K562 (cell line): ENCODE results near the gene XPO6. TPM values are rescaled to one million over a fixed set of nuclear protein-coding genes. Genes with fewer than 3 reads are reported as not detected.
A peak's percentile ranks its signal among the peaks of the same experiment; 100 is the strongest.

Experiments
- ATAC-seq: fragments of 200-7000 bp; cut with Tn5 transposase; 3 replicates; pipeline ENCODE4 v1.9.1; 2020; ENCODE audit warnings: moderate library complexity
- BruUV-seq: library from RNA; stranded (reverse); fragments of 400-500 nt; replicated peaks from 2 replicates; lab custom pipeline; 2021; lab: Mats Ljungman, UMichigan
- CTCF ChIA-PET: fragments of 300-600 bp; formaldehyde crosslinking; extraction: SDS; loops from one replicate; lab custom pipeline; 2021; ENCODE audit warnings: low intra/inter-chr PET ratio; lab: Yijun Ruan, JAX
- POLR2A ChIA-PET: fragments of 300-600, 350-650 bp; sonication (Branson Sonifier 250); formaldehyde crosslinking; extraction: SDS; loops from one replicate; lab custom pipeline; 2021; ENCODE audit warnings: antibody characterized with exemption, inconsistent platforms; lab: Yijun Ruan, JAX
- DNase-seq, 4 experiments: peaks; one replicate each; pipeline versions ENCODE4 v3.0.0 to v3.0.0-alpha.2; 2011 to 2018; ENCODE audit warnings: low spot score in 3 of 4, mixed read lengths in 3 of 4; ENCODE audit errors: extremely low read depth in 1 of 4
- FAIRE-seq: peaks from 2 replicates; lab custom pipeline; 2011; peaks lifted over from hg19 to GRCh38; lab: Jason Lieb, UNC
- H2AFZ ChIP-seq: 2 replicates; pipeline ENCODE4 v1.6.0; 2011; ENCODE audit warnings: low read depth, low read length, control low read depth, inconsistent platforms
- H3K27ac ChIP-seq: fragments of 200-600 bp; 3 replicates; pipeline ENCODE4 v1.8.0; 2011; ENCODE audit warnings: low read depth, mild to moderate bottlenecking, control low read depth, inconsistent platforms, low read length, moderate library complexity, mixed read lengths; ENCODE audit errors: extremely low read depth
- H3K27me3 ChIP-seq, 2 experiments: fragments of 300-600 bp in 1 of 2; 2 replicates in 1 of 2; 3 replicates in 1 of 2; pipeline versions ENCODE4 v1.6.0 to v1.8.0; 2011; ENCODE audit warnings: inconsistent platforms in 2 of 2, low read length in 2 of 2, mild to moderate bottlenecking in 1 of 2, mixed read lengths in 1 of 2, moderate library complexity in 1 of 2; ENCODE audit not compliant: control insufficient read depth in 2 of 2, insufficient read depth in 2 of 2
- H3K36me3 ChIP-seq: fragments of 300-600 bp; 3 replicates; pipeline ENCODE4 v1.8.0; 2011; ENCODE audit warnings: mild to moderate bottlenecking, low read length, inconsistent platforms; ENCODE audit not compliant: control insufficient read depth, insufficient read depth
- H3K4me1 ChIP-seq, 2 experiments: fragments of 200-600 bp in 1 of 2; replicated peaks in 1 of 2; 2 replicates in 1 of 2; 3 replicates in 1 of 2; pipeline versions ENCODE4 v1.5.1 to v1.8.0; 2011; ENCODE audit warnings: inconsistent platforms in 2 of 2, low read length in 2 of 2, mild to moderate bottlenecking in 1 of 2, mixed read lengths in 1 of 2, moderate library complexity in 1 of 2; ENCODE audit not compliant: control insufficient read depth in 2 of 2, insufficient read depth in 2 of 2
- H3K4me2 ChIP-seq: 2 replicates; pipeline ENCODE4 v1.6.1; 2011; ENCODE audit warnings: low read length, control low read depth, inconsistent platforms, mixed read lengths; ENCODE audit not compliant: insufficient read depth
- H3K4me3 ChIP-seq: fragments of 200-600 bp; sonication (generic), shearing (Covaris generic); 2 replicates; pipeline ENCODE4 v1.5.1; 2016; ENCODE audit warnings: control low read depth, inconsistent platforms
- H3K79me2 ChIP-seq: fragments of 200-600 bp; 3 replicates; pipeline ENCODE4 v1.8.0; 2011; ENCODE audit warnings: low read length, inconsistent platforms; ENCODE audit not compliant: control insufficient read depth, insufficient read depth
- H3K9ac ChIP-seq, 2 experiments: 2 replicates each; pipeline versions ENCODE4 v1.6.0 to v1.6.1; 2011; ENCODE audit warnings: low read depth in 2 of 2, low read length in 2 of 2, control low read depth in 1 of 2, inconsistent platforms in 1 of 2, mild to moderate bottlenecking in 1 of 2, mixed read lengths in 1 of 2; ENCODE audit not compliant: insufficient read depth in 1 of 2
- H3K9me1 ChIP-seq: one replicate; pipeline ENCODE4 v1.6.0; 2011; ENCODE audit warnings: inconsistent platforms, mild to moderate bottlenecking, low read length, moderate library complexity; ENCODE audit not compliant: control insufficient read depth, insufficient read depth
- H3K9me3 ChIP-seq: replicated peaks from 2 replicates; pipeline ENCODE4 v1.5.1; 2011; ENCODE audit warnings: low read depth, low read length, inconsistent platforms; ENCODE audit not compliant: control insufficient read depth, insufficient read depth
- H4K20me1 ChIP-seq: replicated peaks from 2 replicates; pipeline ENCODE4 v1.6.1; 2011; ENCODE audit warnings: low read length, inconsistent platforms, mixed read lengths; ENCODE audit not compliant: control insufficient read depth, insufficient read depth
- ARID4B ChIP-seq: sonication (generic); formaldehyde crosslinking; IDR thresholded peaks from 2 replicates; pipeline ENCODE4 v1.8.0; 2022; ENCODE audit warnings: mild to moderate bottlenecking, missing genetic modification reagents
- ATF3 ChIP-seq, 2 experiments: fragments of 450-650 bp in 1 of 2; sonication (generic) in 1 of 2; formaldehyde crosslinking in 1 of 2; IDR thresholded peaks in 1 of 2; conservative IDR thresholded peaks in 1 of 2; 2 replicates each; pipeline versions ENCODE4 v1.6.1 to v1.8.1; 2016 to 2023; ENCODE audit warnings: mild to moderate bottlenecking in 2 of 2, moderate library complexity in 2 of 2, inconsistent platforms in 1 of 2, missing genetic modification reagents in 1 of 2
- ATF7 ChIP-seq: fragments of 450-650 bp; IDR thresholded peaks from 2 replicates; pipeline ENCODE4 v1.7.1; 2014; ENCODE audit warnings: mild to moderate bottlenecking, moderate library complexity
- CEBPB ChIP-seq: fragments of 450-650 bp; IDR thresholded peaks from 2 replicates; pipeline ENCODE4 v1.6.1; 2016; ENCODE audit warnings: missing genetic modification characterization, missing compliant biosample characterization
- PML ChIP-seq: IDR thresholded peaks from 2 replicates; pipeline ENCODE4 v1.6.1; 2012; ENCODE audit warnings: low read length, inconsistent platforms
- TOE1 ChIP-seq, 2 experiments: fragments of 450-650 bp in 1 of 2; sonication (generic) in 1 of 2; formaldehyde crosslinking in 1 of 2; IDR thresholded peaks; 2 replicates each; pipeline versions ENCODE4 v1.7.1 to v1.8.0; 2016 to 2022; ENCODE audit warnings: borderline replicate concordance in 2 of 2, mild to moderate bottlenecking in 2 of 2, antibody characterized with exemption in 1 of 2, inconsistent platforms in 1 of 2, low read depth in 1 of 2, missing genetic modification reagents in 1 of 2, moderate library complexity in 1 of 2
- ZNF398 ChIP-seq: fragments of 250-450 bp; sonication (Bioruptor Pico); IDR thresholded peaks from 2 replicates; pipeline ENCODE4 v1.8.0; 2021; ENCODE audit warnings: moderate library complexity, mild to moderate bottlenecking, inconsistent platforms
- ZNF512 ChIP-seq: IDR thresholded peaks from 2 replicates; pipeline ENCODE4 v1.6.1; 2016; ENCODE audit warnings: missing genetic modification characterization, missing compliant biosample characterization
- WGBS: fragments of 100-300 bp; shearing (Covaris generic); methylation state at CpG from one replicate; pipeline ENCODE4 v1.1.6; 2016; ENCODE audit warnings: low coverage, mixed read lengths; ENCODE audit not compliant: insufficient coverage; ENCODE audit errors: missing lambda C conversion rate; 5-methylcytosine and 5-hydroxymethylcytosine counted together
- in situ Hi-C: fragments of 300-500 bp; cut with MboI; formaldehyde crosslinking; loops from 4 replicates; pipeline ENCODE4 v1.15.0; 2018; ENCODE audit warnings: inconsistent platforms, mixed read lengths
- intact Hi-C: fragments of 100-400 bp; cut with micrococcal nuclease; formaldehyde crosslinking; loops from 2 replicates; pipeline ENCODE4 v1.14.2; 2022
- polyA plus RNA-seq, 8 experiments: library from polyadenylated mRNA; depleted of rRNA in 4 of 8; stranded (reverse) in 5 of 8; unstranded in 3 of 8; fragments of >200 nt; fragmentation: Nextera tagmentation in 2 of 8; fragmentation: Illumina TruSeq in 1 of 8; extraction: Ambion mirVana in 2 of 8; extraction: Trizol in 1 of 8; gene quantifications; 2 replicates each; pipeline versions ENCODE4 v1.2.1 to v1.2.3, GENCODE V29; 2011 to 2014; ENCODE audit warnings: inconsistent platforms in 1 of 8, missing spikeins in 1 of 8
- total RNA-seq, 7 experiments: library from RNA; depleted of rRNA in 6 of 7; stranded (reverse); fragments of >200 nt in 6 of 7; fragmentation: Illumina TruSeq in 2 of 7; extraction: Trizol in 2 of 7; gene quantifications; 2 replicates each; pipeline versions ENCODE4 v1.2.1 to v1.2.3, GENCODE V29; 2011 to 2021; ENCODE audit warnings: low replicate concordance in 1 of 7

The XPO6 gene
- total and polyA plus RNA-seq, 9 of the 15 experiments (the other 6 are each of a cell fraction or from before 2014, with no cell fraction given), result 11.2 to 196 (median 119) TPM

GRCh38 chr16:28151180-28151579, 60.6 kb downstream of the XPO6 start (continued):
- no peak for TF ChIP-seq PML
- no peak for TF ChIP-seq ZNF512

- Histone ChIP-seq H3K36me3 (peaks cover 97% of the 10 kb centered on the region), H3K9me3 (no peaks in the 10 kb centered on the region), H3K79me2 (peaks cover 3% of the 10 kb centered on the region; the same call in 2 of the 3 replicates), H3K27ac (no peak overlapping the region), H3K4me1 (no peaks in the 10 kb centered on the region), H3K9ac (no peak overlapping the region), H2AFZ (no peak overlapping the region), H3K9me1 (no peaks in the 10 kb centered on the region), H4K20me1 (no peaks in the 10 kb centered on the region), H3K27me3 (no peaks in the 10 kb centered on the region), H3K4me3 (no peak overlapping the region), H3K4me2 (no peak overlapping the region)
- BruUV-seq, result no TSS peak
- in situ Hi-C loops (no loop called here), intact Hi-C loops (no loop called here)
- POLR2A ChIA-PET, result interaction anchor here (0.8 kb wide), 1 partner anchor 28 kb away, joined by 3 read pairs; no protein-coding TSS in a partner anchor
- 91% methylated on average over 10 of the region's 12 CpGs for WGBS
- CTCF ChIA-PET, result no interaction called here
- FAIRE-seq (no peak), DNase-seq (no peak), ATAC-seq (no peak)
- TF ChIP-seq TOE1 (IDR thresholded peaks at IDR 0.05; ENCODE audit: borderline replicate concordance) (no peak), TOE1 (CRISPR knock-in tag; IDR thresholded peaks at IDR 0.05; ENCODE audit: borderline replicate concordance, low read depth) (no peak), ATF7 (0 out of 2 replicates have a peak, but pooled peaks have one; percentile 12), CEBPB (tag) (0 out of 2 replicates have a peak, but pooled peaks have one; percentile 24), PML (no peak), ATF3 (IDR thresholded peaks at IDR 0.05) (peak; percentile 56), ATF3 (CRISPR knock-in tag; conservative IDR thresholded peaks at IDR 0.05) (no peak), ZNF398 (CRISPR knock-in tag) (no peak), ARID4B (CRISPR knock-in tag) (no peak)
Observed at GRCh38 chr16:28149011-28149888, 62.5 kb downstream of the XPO6 start.
